GM12875 (cell line): ENCODE results near the gene HOXC6.
"Not testable (repeated sequence)": the region's sequence is repeated elsewhere in the genome, so short reads cannot be mapped to it uniquely, and the experiment has no call there.

ENCODE experiments used
- H3K4me3 ChIP-seq: one replicate; pipeline ENCODE4 v1.5.1; 2011; ENCODE audit warnings: low read depth, low read length, control low read depth
- CTCF ChIP-seq: IDR thresholded peaks from 2 replicates; pipeline ENCODE4 v1.5.1; 2011; ENCODE audit warnings: low read depth, mild to moderate bottlenecking, control low read depth, inconsistent platforms, low read length, moderate library complexity, borderline replicate concordance; ENCODE audit not compliant: insufficient read depth

Gene HOXC6

GRCh38 chr12:54074308-54074707, 46.1 kb downstream of the HOXC6 start:
- no peak overlapping the region for H3K4me3 ChIP-seq
- TF ChIP-seq CTCF = no peak

GRCh38 chr12:54075409-54075808, 47.2 kb downstream of the HOXC6 start:
- H3K4me3 ChIP-seq = no peak overlapping the region
- no peak for TF ChIP-seq CTCF

GRCh38 chr12:54075974-54076373, 47.7 kb downstream of the HOXC6 start:
- H3K4me3 ChIP-seq = no peak overlapping the region
- no peak for TF ChIP-seq CTCF

GRCh38 chr12:54077843-54078242, 49.6 kb downstream of the HOXC6 start:
- not testable (repeated sequence) for H3K4me3 ChIP-seq

- not testable (repeated sequence) for H3K4me3 ChIP-seq
Observed at GRCh38 chr12:54079115-54079514, 50.9 kb downstream of the HOXC6 start.
